ENCODE results near the gene APOBEC3C. TPM values are rescaled to one million over a fixed set of nuclear protein-coding genes. Genes with fewer than 3 reads are reported as not detected.
"Not testable (repeated sequence)": the region's sequence is repeated elsewhere in the genome, so short reads cannot be mapped to it uniquely, and the experiment has no call there.

Gene APOBEC3C
- total RNA-seq, 1 experiment from 2014 or later, result 30.1 TPM

DNA sequence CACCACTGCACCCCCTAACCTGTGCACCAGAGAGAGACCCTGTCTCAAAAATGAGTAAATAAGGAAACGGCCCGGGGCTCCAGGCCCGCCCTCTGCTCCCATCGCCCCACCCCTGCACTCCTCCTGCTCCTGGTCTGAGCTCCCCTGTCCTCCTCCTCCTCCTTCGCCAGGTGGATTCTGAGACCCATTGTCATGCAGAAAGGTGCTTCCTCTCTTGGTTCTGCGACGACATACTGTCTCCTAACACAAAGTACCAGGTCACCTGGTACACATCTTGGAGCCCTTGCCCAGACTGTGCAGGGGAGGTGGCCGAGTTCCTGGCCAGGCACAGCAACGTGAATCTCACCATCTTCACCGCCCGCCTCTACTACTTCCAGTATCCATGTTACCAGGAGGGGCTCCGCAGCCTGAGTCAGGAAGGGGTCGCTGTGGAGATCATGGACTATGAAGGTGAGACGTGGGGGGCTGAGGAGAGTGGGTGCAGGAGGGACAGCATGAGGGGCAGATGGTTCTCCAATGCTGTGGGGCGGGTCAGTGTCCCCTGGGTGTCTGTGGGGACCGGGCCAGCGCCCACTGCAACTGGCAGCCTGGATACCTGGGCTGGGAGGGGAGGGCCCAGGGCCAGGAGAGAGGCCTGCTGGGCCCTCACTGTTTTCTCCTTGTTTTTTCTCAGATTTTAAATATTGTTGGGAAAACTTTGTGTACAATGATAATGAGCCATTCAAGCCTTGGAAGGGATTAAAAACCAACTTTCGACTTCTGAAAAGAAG is 3.7 kb downstream of the APOBEC3C start:
- Mint-ChIP-seq H3K36me3 (ENCODE audit: insufficient read depth, unreplicated experiment) (peaks cover 13% of the 10 kb centered on the region), H3K27me3 (ENCODE audit: insufficient read depth, unreplicated experiment) (no peaks in the 10 kb centered on the region), H3K27ac (ENCODE audit: low read depth, unreplicated experiment) (no peak overlapping the region), H3K4me3 (ENCODE audit: unreplicated experiment) (no peak overlapping the region), H3K4me1 (ENCODE audit: insufficient read depth, unreplicated experiment) (peaks cover 5% of the 10 kb centered on the region), H3K9me3 (ENCODE audit: unreplicated experiment) (no peaks in the 10 kb centered on the region)
- no TSS peak for BruUV-seq (replicated peaks)
- CTCF ChIA-PET, result no interaction called here
- POLR2A ChIA-PET, result no interaction called here
- no peak for DNase-seq (ENCODE audit: unreplicated experiment)
- intact Hi-C loops (cut with micrococcal nuclease), result no loop called here
- TF ChIP-seq, protein P1, sequence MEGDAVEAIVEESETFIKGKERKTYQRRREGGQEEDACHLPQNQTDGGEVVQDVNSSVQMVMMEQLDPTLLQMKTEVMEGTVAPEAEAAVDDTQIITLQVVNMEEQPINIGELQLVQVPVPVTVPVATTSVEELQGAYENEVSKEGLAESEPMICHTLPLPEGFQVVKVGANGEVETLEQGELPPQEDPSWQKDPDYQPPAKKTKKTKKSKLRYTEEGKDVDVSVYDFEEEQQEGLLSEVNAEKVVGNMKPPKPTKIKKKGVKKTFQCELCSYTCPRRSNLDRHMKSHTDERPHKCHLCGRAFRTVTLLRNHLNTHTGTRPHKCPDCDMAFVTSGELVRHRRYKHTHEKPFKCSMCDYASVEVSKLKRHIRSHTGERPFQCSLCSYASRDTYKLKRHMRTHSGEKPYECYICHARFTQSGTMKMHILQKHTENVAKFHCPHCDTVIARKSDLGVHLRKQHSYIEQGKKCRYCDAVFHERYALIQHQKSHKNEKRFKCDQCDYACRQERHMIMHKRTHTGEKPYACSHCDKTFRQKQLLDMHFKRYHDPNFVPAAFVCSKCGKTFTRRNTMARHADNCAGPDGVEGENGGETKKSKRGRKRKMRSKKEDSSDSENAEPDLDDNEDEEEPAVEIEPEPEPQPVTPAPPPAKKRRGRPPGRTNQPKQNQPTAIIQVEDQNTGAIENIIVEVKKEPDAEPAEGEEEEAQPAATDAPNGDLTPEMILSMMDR (IDR thresholded peaks at IDR 0.05; ENCODE audit: unreplicated experiment), result no peak

GRCh38 chr22:39020021-39020651 is 6.1 kb downstream of the APOBEC3C start:
- POLR2A ChIA-PET; H3K36me3 Mint-ChIP-seq (ENCODE audit: insufficient read depth, unreplicated experiment); H3K27me3 Mint-ChIP-seq (ENCODE audit: insufficient read depth, unreplicated experiment); intact Hi-C loops (cut with micrococcal nuclease); H3K4me3 Mint-ChIP-seq (ENCODE audit: unreplicated experiment); H3K27ac Mint-ChIP-seq (ENCODE audit: low read depth, unreplicated experiment); DNase-seq (ENCODE audit: unreplicated experiment); BruUV-seq (replicated peaks); H3K9me3 Mint-ChIP-seq (ENCODE audit: unreplicated experiment); H3K4me1 Mint-ChIP-seq (ENCODE audit: insufficient read depth, unreplicated experiment): not testable (repeated sequence)
- CTCF ChIA-PET, result interaction anchor here (0.7 kb wide), 1 partner anchor 150 kb away, joined by 3 read pairs; no protein-coding TSS in a partner anchor

DNA sequence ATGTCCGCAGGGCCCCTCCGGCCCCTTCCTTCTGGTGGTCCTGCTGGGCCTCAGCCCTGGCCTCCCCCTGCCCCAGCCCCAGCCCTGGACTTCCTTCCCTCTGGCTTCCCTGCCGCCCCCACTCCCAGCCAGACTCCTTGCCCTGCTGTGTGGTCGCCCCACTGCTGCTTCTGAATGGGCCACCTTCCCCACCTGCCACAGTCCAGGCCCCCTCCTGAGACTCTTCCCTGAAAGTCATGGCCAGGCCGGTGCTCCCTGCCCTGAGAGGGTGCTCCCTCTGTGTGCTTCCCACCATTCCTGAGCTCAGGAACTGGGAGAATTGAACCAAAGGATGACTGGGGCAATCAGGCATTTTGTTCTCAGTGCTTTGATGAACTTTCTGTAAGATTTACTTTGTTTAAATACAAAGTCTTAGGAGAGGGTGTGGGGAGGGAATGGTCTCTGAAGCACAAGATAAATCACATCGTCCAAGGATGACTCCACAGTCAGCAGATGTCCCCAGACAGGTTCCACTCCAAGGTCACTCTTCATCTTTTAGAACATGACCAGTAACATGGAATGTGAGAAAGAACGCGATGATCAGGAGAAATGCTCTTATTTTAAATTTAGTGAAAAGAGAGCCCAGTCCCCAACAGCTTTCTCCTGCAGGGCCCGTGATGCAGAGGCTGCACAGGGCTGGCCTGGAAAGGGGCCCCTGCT is 7.6 kb downstream of the APOBEC3C start:
- no peak overlapping the region for H3K4me3 Mint-ChIP-seq (ENCODE audit: unreplicated experiment)
- no peaks in the 10 kb centered on the region for H3K27me3 Mint-ChIP-seq (ENCODE audit: insufficient read depth, unreplicated experiment)
- peaks cover 1% of the 10 kb centered on the region for H3K4me1 Mint-ChIP-seq (ENCODE audit: insufficient read depth, unreplicated experiment)
- no peak overlapping the region for H3K27ac Mint-ChIP-seq (ENCODE audit: low read depth, unreplicated experiment)
- BruUV-seq (replicated peaks), result no TSS peak
- ChIA-PET POLR2A (no interaction called here), CTCF (no interaction called here)
- peaks cover 8% of the 10 kb centered on the region for H3K36me3 Mint-ChIP-seq (ENCODE audit: insufficient read depth, unreplicated experiment)
- DNase-seq (ENCODE audit: unreplicated experiment), result no peak
- intact Hi-C loops (cut with micrococcal nuclease), result no loop called here
- TF ChIP-seq, protein P1 (IDR thresholded peaks at IDR 0.05; ENCODE audit: unreplicated experiment), result no peak
- no peaks in the 10 kb centered on the region for H3K9me3 Mint-ChIP-seq (ENCODE audit: unreplicated experiment)

GRCh38 chr22:39024519-39025308 is 10.7 kb downstream of the APOBEC3C start:
- TF ChIP-seq, protein P1 (IDR thresholded peaks at IDR 0.05; ENCODE audit: unreplicated experiment), result no peak
- Mint-ChIP-seq H3K4me3 (ENCODE audit: unreplicated experiment) (no peak overlapping the region), H3K36me3 (ENCODE audit: insufficient read depth, unreplicated experiment) (no peaks in the 10 kb centered on the region), H3K27me3 (ENCODE audit: insufficient read depth, unreplicated experiment) (no peaks in the 10 kb centered on the region), H3K9me3 (ENCODE audit: unreplicated experiment) (no peaks in the 10 kb centered on the region), H3K27ac (ENCODE audit: low read depth, unreplicated experiment) (no peak overlapping the region), H3K4me1 (ENCODE audit: insufficient read depth, unreplicated experiment) (peaks cover 5% of the 10 kb centered on the region)
- CTCF ChIA-PET, result interaction anchor here (0.6 kb wide), 1 partner anchor 21 kb away, joined by 3 read pairs; no protein-coding TSS in a partner anchor
- no TSS peak for BruUV-seq (replicated peaks)
- intact Hi-C loops (cut with micrococcal nuclease), result no loop called here
- POLR2A ChIA-PET, result no interaction called here
- no peak for DNase-seq (ENCODE audit: unreplicated experiment)

All from MCF 10A (cell line).